IPS-18c (cell line): ENCODE results near the gene GPR27.

Experiments used
- H3K4me3 ChIP-seq: 2 replicates; pipeline ENCODE4 v1.7.0; 2013; ENCODE audit warnings: low read depth, mild to moderate bottlenecking, low read length, moderate library complexity; ENCODE audit not compliant: insufficient read depth
- H3K9me3 ChIP-seq: one replicate; pipeline ENCODE4 v1.6.1; 2013; ENCODE audit warnings: mild to moderate bottlenecking, low read length, moderate library complexity; ENCODE audit not compliant: control insufficient read depth, insufficient read depth

GPR27 gene

DNA sequence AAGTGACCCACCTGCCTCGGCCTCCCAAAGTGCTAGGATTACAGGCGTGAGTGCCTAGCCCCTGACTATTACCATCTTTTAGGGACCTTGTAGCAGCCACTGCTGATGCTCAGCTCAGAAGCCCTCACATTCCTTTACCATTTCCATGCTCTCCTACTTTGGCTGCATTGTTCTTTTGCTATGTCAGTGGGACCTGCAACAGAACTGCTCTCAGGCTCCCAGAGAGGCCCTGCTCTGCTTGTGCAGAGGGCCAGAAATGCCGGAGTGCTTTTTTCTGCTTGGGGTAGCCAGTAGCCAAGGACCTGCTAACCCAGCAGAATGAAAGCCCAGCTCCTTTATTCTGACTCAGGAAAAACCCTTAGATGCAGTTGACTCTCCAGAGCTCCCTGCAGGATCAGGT is 49.6 kb downstream of the GPR27 start:
- H3K9me3 ChIP-seq = peaks cover 4% of the 10 kb centered on the region
- no peak overlapping the region for H3K4me3 ChIP-seq

DNA sequence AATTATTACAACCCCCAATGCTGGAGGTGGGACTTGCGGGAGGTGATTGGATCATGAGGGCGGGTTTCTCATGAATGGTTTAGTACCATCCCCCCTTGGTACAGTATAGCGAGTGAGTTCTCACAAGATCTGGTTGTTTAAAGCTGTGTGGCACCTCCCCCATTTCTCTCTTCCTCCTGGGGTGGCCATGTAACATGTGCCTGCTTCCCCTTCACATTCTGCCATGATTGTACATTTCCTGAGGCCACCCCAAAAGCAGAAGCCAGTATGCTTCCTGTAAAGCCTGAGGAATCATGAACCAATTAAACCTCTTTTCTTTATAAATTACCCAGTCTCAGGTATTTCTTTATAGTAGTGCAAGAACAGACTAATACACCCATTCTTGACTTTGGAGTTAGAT is 51.5 kb downstream of the GPR27 start:
- no peak overlapping the region for H3K4me3 ChIP-seq
- H3K9me3 ChIP-seq = peaks cover 4% of the 10 kb centered on the region

DNA sequence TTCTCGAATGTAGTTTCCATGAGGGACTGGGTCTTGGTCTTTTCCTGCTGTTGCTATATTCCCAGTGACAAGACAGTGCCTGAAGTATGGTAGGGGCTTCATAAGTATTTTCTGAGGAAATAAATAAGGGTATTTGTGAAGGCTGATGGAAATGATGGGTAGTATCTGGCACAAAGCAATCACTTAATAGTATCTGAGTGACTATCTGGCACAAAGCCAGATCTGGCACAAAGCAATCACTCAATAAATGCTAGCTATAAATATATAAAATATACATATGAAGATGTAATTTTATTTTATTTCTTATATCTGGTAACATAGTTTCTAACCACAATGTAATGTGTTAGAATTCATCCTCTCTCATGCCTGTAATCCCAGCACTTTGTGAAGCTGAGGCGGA is 52.0 kb downstream of the GPR27 start:
- Histone ChIP-seq H3K9me3 (peaks cover 4% of the 10 kb centered on the region), H3K4me3 (no peak overlapping the region)
